Activated CD4-positive, alpha-beta T cell treated with anti-CD3 and anti-CD28 coated beads for 36 hours (primary cell): ENCODE results near the gene PHC3. TPM values are rescaled to one million over a fixed set of nuclear protein-coding genes. Genes with fewer than 3 reads are reported as not detected.
"Not testable (repeated sequence)": the region's sequence is repeated elsewhere in the genome, so short reads cannot be mapped to it uniquely, and the experiment has no call there.

ENCODE experiments used
- ATAC-seq: fragments of 200-7000 bp; cut with Tn5 transposase; one replicate; pipeline ENCODE4 v1.10.0; 2021; ENCODE audit warnings: mild to moderate bottlenecking, moderate library complexity
- CTCF ChIA-PET: fragments of 350-600 bp; sonication (Branson Sonifier 250); formaldehyde crosslinking; loops from one replicate; lab custom pipeline; 2021; ENCODE audit warnings: antibody characterized with exemption; lab: Charles Lee
- POLR2A ChIA-PET: fragments of 350-600 bp; sonication (Branson Sonifier 250); formaldehyde crosslinking; loops from one replicate; lab custom pipeline; 2021; ENCODE audit warnings: antibody characterized with exemption, inconsistent platforms; lab: Charles Lee
- DNase-seq: peaks from one replicate; pipeline ENCODE4 v3.0.0-alpha.2; 2020
- H3K27ac Mint-ChIP-seq: one replicate; pipeline ENCODE4 v1.8.0; 2021; ENCODE audit warnings: mixed read lengths
- H3K27me3 Mint-ChIP-seq: one replicate; pipeline ENCODE4 v1.8.0; 2021; ENCODE audit warnings: mixed read lengths
- H3K36me3 Mint-ChIP-seq: one replicate; pipeline ENCODE4 v1.8.0; 2021; ENCODE audit warnings: low read depth, mixed read lengths
- H3K4me1 Mint-ChIP-seq: one replicate; pipeline ENCODE4 v1.8.0; 2021; ENCODE audit warnings: mixed read lengths
- H3K4me3 Mint-ChIP-seq: one replicate; pipeline ENCODE4 v1.8.0; 2021; ENCODE audit warnings: mild to moderate bottlenecking, moderate library complexity, mixed read lengths
- H3K9me3 Mint-ChIP-seq: one replicate; pipeline ENCODE4 v1.8.0; 2021; ENCODE audit warnings: low read depth, mixed read lengths
- intact Hi-C, 2 experiments: fragments of 100-400 bp; cut with DNase I in 1 of 2; cut with micrococcal nuclease in 1 of 2; formaldehyde crosslinking; loops; one replicate each; pipeline versions ENCODE4 v1.14.2 to v1.15.1; 2022 to 2024; cut with DNase I, micrococcal nuclease
- total RNA-seq, 2 experiments: library from RNA; stranded (reverse); gene quantifications; one replicate each; pipeline ENCODE4 v1.2.3, GENCODE V29; 2021

The PHC3 gene
- total RNA-seq, 2 experiments from 2014 or later, result 47.6 to 83.9 TPM

DNA sequence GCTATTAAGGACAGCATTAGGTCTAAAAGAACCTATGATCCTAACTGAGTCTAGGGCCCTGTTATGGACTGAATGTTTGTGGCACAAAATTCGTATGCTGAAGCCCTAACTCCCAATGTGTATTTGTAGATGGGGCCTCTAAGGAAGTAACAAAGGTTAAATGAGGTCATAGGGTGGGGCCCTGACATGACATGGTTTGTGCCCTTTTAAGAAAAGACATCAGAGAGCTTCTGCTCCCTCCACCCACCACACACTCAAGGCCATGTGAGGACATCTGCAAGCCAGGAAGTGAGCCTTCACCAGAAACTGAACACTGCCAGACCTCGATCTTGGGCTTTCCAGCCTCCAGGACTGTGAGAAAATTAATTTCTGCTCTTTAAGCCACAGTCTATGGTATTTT lies 49.2 kb downstream of the PHC3 start:
- peak overlapping the region; percentile 29 for H3K27ac Mint-ChIP-seq
- intact Hi-C loops, result no loop called here
- peaks cover 60% of the 10 kb centered on the region for H3K36me3 Mint-ChIP-seq
- CTCF ChIA-PET, result no interaction called here
- H3K9me3 Mint-ChIP-seq, result peaks cover 5% of the 10 kb centered on the region
- ATAC-seq (peak; percentile 67), DNase-seq (peak; percentile 57)
- H3K27me3 Mint-ChIP-seq, result no peaks in the 10 kb centered on the region
- POLR2A ChIA-PET, result interaction anchor here (0.6 kb wide), 1 partner anchor 31 kb away, joined by 3 read pairs; no protein-coding TSS in a partner anchor
- H3K4me1 Mint-ChIP-seq, result peaks cover 36% of the 10 kb centered on the region
- H3K4me3 Mint-ChIP-seq, result no peak overlapping the region

DNA sequence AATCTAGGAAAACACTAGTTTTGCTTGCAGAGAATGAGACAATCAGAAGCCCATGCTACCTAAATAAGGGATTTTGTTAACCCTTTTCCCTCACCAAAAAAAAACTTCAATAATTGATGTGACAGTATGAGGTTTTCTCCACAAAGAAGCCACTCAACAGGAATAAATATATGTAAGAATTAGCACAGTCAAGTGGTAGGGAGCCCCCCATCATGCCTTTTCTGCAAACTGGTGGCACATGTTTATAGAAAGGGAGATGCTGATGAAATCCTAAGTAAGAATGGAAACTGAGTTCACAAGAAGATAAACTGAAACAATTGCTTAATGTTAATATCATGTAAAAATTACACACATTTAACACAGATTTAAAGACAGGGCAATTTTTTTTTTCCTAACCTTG lies 51.0 kb downstream of the PHC3 start:
- Mint-ChIP-seq H3K27ac (no peak overlapping the region), H3K4me3 (no peak overlapping the region), H3K36me3 (peaks cover 54% of the 10 kb centered on the region), H3K27me3 (no peaks in the 10 kb centered on the region), H3K9me3 (peaks cover 5% of the 10 kb centered on the region), H3K4me1 (peaks cover 27% of the 10 kb centered on the region)
- intact Hi-C loops, result no loop called here
- DNase-seq (no peak), ATAC-seq (no peak)
- CTCF ChIA-PET, result no interaction called here
- POLR2A ChIA-PET, result no interaction called here

DNA sequence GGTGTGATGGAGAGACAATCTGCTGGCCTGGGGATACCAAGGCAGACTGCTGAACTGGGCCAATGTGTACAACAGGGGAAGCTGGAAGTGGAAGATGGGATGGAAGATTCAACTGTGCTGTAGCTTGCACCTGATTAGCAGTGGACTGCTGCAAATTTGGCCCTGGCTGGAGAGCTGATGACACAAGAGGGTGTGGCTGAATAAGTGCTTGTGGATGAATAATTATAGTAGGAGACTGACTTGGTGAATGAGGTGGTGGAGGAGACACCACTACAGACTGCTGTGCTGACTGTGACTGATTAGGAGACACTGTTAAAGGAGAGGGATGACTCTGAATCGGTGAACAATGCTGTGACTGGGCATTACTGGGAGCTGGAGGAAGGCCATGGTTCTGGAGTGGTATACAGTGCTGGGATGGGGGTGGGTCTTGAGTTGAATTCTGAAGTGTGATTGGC lies 52.5 kb downstream of the PHC3 start:
- H3K4me1 Mint-ChIP-seq, result peaks cover 27% of the 10 kb centered on the region
- H3K27ac Mint-ChIP-seq, result peak overlapping the region; percentile 78
- peaks cover 44% of the 10 kb centered on the region for H3K36me3 Mint-ChIP-seq
- no peak overlapping the region for H3K4me3 Mint-ChIP-seq
- peaks cover 5% of the 10 kb centered on the region for H3K9me3 Mint-ChIP-seq
- POLR2A ChIA-PET, result interaction anchor here (0.7 kb wide), 1 partner anchor 11 kb away, joined by 3 read pairs; no protein-coding TSS in a partner anchor
- no peaks in the 10 kb centered on the region for H3K27me3 Mint-ChIP-seq
- DNase-seq, result peak; percentile 37
- ATAC-seq, result peak; percentile 94
- intact Hi-C loops, result no loop called here
- CTCF ChIA-PET, result interaction anchor here (0.8 to 1.6 kb wide), 6 partner anchors 11 to 170 kb away, joined by 3 to 5 read pairs (median 3); no protein-coding TSS in a partner anchor

DNA sequence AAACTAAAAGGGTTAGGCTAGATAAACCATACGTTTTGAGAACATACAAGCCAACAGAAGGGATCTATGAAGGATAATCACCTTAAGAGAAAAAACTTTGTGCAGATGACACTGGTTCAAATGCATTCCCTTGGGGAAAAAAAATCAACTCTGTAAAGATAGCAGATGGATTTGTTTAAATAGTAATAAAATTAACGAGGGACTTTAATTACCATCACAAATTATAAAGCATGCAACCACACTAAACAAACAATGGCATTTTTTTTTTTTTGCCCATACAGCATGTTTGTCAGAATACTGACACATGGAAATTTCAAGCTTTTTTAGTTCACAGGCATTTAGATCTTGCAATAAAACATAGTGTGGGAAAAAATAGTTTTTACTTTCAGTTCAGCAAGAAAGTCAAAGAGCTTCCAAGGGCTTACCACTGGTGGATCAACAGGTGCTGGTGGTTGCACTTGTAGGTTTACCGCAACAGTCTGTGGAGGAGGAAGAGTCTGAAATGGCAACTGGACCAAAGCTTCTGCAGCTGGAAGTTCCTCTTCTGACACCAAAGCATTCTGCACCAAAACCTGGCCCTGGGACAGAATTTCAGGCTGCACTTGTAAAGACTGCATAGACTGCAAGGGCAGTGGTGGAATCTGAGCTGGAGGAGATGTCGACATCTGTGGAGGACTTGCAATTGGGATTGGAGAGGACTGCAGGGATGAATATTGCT lies 53.1 kb downstream of the PHC3 start:
- H3K9me3 Mint-ChIP-seq, result peaks cover under 1% of the 10 kb centered on the region
- no peaks in the 10 kb centered on the region for H3K27me3 Mint-ChIP-seq
- POLR2A ChIA-PET, result interaction anchor here (0.7 kb wide), 1 partner anchor 11 kb away, joined by 3 read pairs; no protein-coding TSS in a partner anchor
- H3K4me3 Mint-ChIP-seq, result no peak overlapping the region
- H3K27ac Mint-ChIP-seq, result peak overlapping the region; percentile 78
- H3K4me1 Mint-ChIP-seq, result peaks cover 27% of the 10 kb centered on the region
- intact Hi-C loops, result no loop called here
- peak; percentile 11 for ATAC-seq
- DNase-seq, result peak; percentile 32
- CTCF ChIA-PET, result interaction anchor here (0.7 to 1.6 kb wide), 6 partner anchors 11 to 1241 kb away, joined by 3 to 5 read pairs (median 3); no protein-coding TSS in a partner anchor
- H3K36me3 Mint-ChIP-seq, result peaks cover 38% of the 10 kb centered on the region

DNA sequence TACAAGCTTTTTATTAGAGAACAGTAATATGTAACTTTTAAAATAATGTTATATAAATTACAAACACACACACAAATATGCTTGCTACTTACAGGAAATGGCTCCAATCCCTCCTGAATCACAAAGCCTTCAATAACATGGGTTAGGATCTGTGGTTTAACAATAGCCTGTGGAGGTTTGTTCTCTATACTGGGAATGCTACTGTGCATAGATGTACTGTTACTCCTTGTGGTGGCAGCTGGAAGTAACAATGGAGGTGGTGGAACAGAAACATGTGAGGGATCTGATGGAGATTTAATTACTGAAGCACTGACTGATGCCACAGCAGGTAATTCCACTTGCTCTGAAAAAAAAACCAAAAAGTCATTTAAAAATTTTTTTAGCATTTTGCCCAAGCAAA lies 64.4 kb downstream of the PHC3 start:
- peaks cover 40% of the 10 kb centered on the region for H3K36me3 Mint-ChIP-seq

DNA sequence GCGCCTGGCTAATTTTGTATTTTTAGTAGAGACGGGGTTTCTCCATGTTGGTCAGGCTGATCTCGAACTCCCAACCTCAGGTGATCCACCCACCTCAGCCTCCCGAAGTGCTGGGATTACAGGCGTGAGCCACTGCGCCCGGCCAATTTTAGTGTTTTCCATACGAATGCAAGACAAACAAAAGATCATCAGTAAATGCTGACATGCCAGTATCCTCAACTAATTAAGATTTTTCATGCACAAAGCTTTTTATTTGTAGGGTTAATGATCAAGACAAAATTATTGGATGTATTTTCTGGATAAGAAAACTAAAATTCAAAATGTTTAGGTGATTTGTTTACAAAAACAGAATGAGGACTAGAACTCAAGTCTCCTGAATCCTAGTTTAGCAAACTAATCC lies 67.4 kb downstream of the PHC3 start:
- peaks cover 46% of the 10 kb centered on the region for H3K36me3 Mint-ChIP-seq
- ATAC-seq, H3K4me3 Mint-ChIP-seq, H3K9me3 Mint-ChIP-seq, H3K27ac Mint-ChIP-seq, H3K27me3 Mint-ChIP-seq, POLR2A ChIA-PET, DNase-seq, CTCF ChIA-PET, intact Hi-C loops: not testable (repeated sequence)
- H3K4me1 Mint-ChIP-seq, result peaks cover 16% of the 10 kb centered on the region

More for the DNA sequence above, 64.4 kb downstream of the PHC3 start:
- peak overlapping the region; percentile 34 for H3K27ac Mint-ChIP-seq
- H3K9me3 Mint-ChIP-seq, result no peaks in the 10 kb centered on the region
- intact Hi-C loops, result no loop called here
- ChIA-PET POLR2A (no interaction called here), CTCF (interaction anchor here (0.7 to 2.2 kb wide), 6 partner anchors 11 to 59 kb away, joined by 3 to 14 read pairs (median 4); no protein-coding TSS in a partner anchor)
- ATAC-seq, result no peak
- H3K27me3 Mint-ChIP-seq, result no peaks in the 10 kb centered on the region
- DNase-seq, result no peak
- H3K4me3 Mint-ChIP-seq, result no peak overlapping the region
- no peaks in the 10 kb centered on the region for H3K4me1 Mint-ChIP-seq

DNA sequence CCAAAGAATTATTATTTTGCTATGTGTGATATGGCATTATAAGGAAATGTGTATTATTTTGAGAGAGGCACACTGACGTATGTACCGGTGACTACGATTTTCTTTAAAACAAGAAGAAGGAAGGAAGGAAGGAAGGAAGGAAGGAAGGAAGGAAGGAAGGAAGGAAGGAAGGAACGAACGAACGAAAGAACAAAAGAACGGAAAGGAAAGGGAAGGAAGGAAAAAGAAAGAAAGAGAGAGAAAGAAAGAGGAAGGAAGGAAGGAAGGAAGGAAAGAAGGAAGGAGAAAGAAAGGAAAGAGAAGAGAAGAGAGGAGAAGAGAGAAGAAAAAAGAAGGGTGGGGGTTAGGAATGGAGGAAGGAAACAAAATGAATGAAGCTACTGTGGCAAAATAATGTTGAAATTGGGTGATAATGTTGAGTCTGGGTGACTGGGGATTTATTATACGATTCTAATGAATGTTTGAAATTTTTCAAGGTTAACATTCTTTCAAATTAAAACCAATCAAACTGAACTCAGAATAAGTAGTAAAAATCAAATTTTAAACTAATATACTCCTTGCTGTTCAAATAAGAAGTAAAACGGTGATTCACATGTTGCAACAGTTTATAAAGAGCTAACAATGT lies 70.3 kb downstream of the PHC3 start:
- CTCF ChIA-PET, result no interaction called here
- intact Hi-C loops, result no loop called here
- H3K36me3 Mint-ChIP-seq, result peaks cover 40% of the 10 kb centered on the region

DNA sequence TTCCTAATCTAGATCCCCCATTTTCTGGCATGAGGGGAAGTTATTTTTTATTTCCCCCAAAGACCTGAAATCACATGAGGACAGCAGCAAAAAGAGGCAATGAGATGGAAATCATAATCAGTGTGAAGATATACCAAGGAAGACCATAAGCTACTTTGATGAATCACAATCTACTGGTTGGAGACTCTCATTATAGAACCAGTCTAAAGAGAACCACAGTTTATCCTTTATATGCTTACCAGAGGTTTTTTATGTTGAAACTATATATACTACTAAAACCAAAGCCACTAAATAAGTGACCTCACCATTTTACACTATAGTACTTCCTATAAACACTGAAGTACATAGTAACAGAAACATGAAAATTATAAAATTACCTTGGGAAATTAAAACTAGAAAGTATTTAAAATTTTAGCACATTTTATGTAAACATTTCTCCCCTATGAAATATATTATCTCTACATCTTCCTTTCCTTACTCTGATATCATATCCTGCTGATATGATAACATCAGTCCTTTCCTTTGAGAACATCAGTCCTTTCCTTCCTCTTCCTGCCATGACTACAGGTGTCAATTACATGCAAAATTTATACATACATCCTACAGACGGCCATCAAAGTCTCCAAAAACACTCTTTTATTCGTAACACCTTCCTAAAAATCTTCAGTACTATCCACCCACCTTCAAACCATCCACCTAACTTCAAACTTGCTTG lies 71.8 kb downstream of the PHC3 start:
- H3K9me3 Mint-ChIP-seq, result no peaks in the 10 kb centered on the region
- H3K27me3 Mint-ChIP-seq, result no peaks in the 10 kb centered on the region
- H3K4me3 Mint-ChIP-seq, result no peak overlapping the region
- no peak for DNase-seq
- intact Hi-C loops, result no loop called here
- POLR2A ChIA-PET, result no interaction called here
- peak; percentile 30 for ATAC-seq
- H3K4me1 Mint-ChIP-seq, result peaks cover 23% of the 10 kb centered on the region
- H3K36me3 Mint-ChIP-seq, result peaks cover 36% of the 10 kb centered on the region
- CTCF ChIA-PET, result interaction anchor here (1.0 kb wide), 1 partner anchor 11 kb away, joined by 3 read pairs; no protein-coding TSS in a partner anchor
- peak overlapping the region; percentile 20 for H3K27ac Mint-ChIP-seq

More for the DNA sequence above, 70.3 kb downstream of the PHC3 start:
- POLR2A ChIA-PET, result no interaction called here
- no peak overlapping the region for H3K4me3 Mint-ChIP-seq
- H3K27me3 Mint-ChIP-seq, result no peaks in the 10 kb centered on the region
- DNase-seq, result no peak
- H3K4me1 Mint-ChIP-seq, result peaks cover 23% of the 10 kb centered on the region
- no peaks in the 10 kb centered on the region for H3K9me3 Mint-ChIP-seq
- H3K27ac Mint-ChIP-seq, result peak overlapping the region; percentile 33
- ATAC-seq, result no peak

DNA sequence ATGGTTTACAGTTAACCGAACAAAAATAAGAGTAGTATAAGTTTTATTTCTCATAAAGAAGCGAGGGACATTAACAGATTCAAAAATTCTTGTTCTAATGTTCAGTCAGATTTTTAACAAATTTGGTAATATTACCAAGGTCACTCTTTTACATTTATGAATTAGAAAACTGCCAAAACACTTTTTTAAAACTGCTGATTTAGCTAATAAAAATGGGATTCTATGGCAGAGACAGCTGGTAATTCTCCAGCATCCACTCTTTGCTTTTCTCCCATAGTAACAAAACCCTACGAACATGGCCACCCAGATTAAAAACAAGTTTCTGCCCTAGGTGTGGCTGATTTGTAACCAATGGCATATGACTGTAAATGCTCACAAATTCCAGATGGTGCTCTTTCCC lies 72.6 kb downstream of the PHC3 start:
- peaks cover 23% of the 10 kb centered on the region for H3K4me1 Mint-ChIP-seq
- peaks cover 30% of the 10 kb centered on the region for H3K36me3 Mint-ChIP-seq
- ChIA-PET CTCF (interaction anchor here (1.0 kb wide), 1 partner anchor 10 kb away, joined by 3 read pairs; no protein-coding TSS in a partner anchor), POLR2A (no interaction called here)
- no peaks in the 10 kb centered on the region for H3K9me3 Mint-ChIP-seq
- ATAC-seq, result peak; percentile 26
- DNase-seq, result no peak
- no peak overlapping the region for H3K4me3 Mint-ChIP-seq
- H3K27me3 Mint-ChIP-seq, result no peaks in the 10 kb centered on the region
- no peak overlapping the region for H3K27ac Mint-ChIP-seq
- intact Hi-C loops, result no loop called here

DNA sequence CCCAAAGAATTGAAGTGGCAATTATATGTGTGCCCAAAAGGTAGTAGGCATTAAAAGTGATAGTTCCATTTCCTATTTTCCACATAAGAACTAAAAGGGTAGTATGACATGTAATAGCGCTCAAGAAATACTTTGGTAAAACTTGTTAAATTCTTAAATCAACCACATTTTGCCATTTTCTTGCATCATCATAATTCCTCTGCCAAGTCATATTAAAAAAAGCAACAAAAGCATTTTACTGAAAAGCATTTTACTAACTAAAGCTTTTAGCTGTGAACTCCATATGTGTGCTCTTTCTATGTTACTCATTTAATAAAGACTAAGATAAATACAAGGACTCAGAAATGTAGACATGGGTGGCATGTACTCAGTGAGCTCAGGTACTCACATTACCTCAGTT lies 73.6 kb downstream of the PHC3 start:
- Mint-ChIP-seq H3K4me1 (peaks cover 23% of the 10 kb centered on the region), H3K27me3 (no peaks in the 10 kb centered on the region), H3K36me3 (peaks cover 24% of the 10 kb centered on the region), H3K4me3 (no peak overlapping the region), H3K9me3 (no peaks in the 10 kb centered on the region), H3K27ac (no peak overlapping the region)
- CTCF ChIA-PET, result no interaction called here
- POLR2A ChIA-PET, result no interaction called here
- ATAC-seq (no peak), DNase-seq (no peak)
- intact Hi-C loops, result no loop called here

DNA sequence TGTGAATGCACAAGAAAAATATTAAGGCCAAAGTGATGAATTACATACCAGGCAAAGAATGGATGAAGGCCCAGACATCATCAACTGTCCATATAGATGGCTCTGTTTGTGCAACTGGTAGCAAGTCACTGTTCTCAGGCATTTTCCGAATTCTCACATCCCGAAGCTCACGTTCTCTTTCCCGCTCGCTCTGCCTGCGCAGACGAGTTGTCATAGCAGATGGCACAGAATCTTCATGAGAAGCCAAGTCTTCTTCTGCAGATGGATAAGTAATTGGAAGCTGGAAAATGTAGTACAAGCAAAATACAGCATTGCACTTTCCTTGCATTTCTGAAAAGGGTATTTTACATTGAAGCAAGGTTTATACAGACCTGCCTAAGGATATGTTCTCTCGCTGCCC lies 79.1 kb downstream of the PHC3 start:
- Mint-ChIP-seq H3K4me3 (no peak overlapping the region), H3K36me3 (peaks cover 38% of the 10 kb centered on the region), H3K27me3 (no peaks in the 10 kb centered on the region), H3K27ac (peak overlapping the region; percentile 67), H3K4me1 (peaks cover 18% of the 10 kb centered on the region), H3K9me3 (no peaks in the 10 kb centered on the region)
- POLR2A ChIA-PET, result no interaction called here
- intact Hi-C loops, result no loop called here
- DNase-seq (no peak), ATAC-seq (no peak)
- CTCF ChIA-PET, result no interaction called here
